Astrocyte of the spinal cord (primary cell): Measurements from ENCODE around the gene PARP3.

Source experiments
- DNase-seq: peaks from one replicate; pipeline ENCODE4 v3.0.0; 2011; ENCODE audit warnings: low read depth, low spot score
- H3K4me3 ChIP-seq: 2 replicates; pipeline ENCODE4 v1.5.1; 2011; ENCODE audit warnings: low read depth, mild to moderate bottlenecking, low read length, moderate library complexity
- in situ Hi-C: cut with HindIII; loops from 2 replicates; pipeline ENCODE4 v1.10.0; 2017; ENCODE audit warnings: low sequenced_read_pairs
- TF ChIP-seq, protein P1 (sequence below): IDR thresholded peaks from 2 replicates; pipeline ENCODE4 v1.5.1; 2012; ENCODE audit warnings: low read depth, mild to moderate bottlenecking, low read length, inconsistent platforms

Gene PARP3

DNA sequence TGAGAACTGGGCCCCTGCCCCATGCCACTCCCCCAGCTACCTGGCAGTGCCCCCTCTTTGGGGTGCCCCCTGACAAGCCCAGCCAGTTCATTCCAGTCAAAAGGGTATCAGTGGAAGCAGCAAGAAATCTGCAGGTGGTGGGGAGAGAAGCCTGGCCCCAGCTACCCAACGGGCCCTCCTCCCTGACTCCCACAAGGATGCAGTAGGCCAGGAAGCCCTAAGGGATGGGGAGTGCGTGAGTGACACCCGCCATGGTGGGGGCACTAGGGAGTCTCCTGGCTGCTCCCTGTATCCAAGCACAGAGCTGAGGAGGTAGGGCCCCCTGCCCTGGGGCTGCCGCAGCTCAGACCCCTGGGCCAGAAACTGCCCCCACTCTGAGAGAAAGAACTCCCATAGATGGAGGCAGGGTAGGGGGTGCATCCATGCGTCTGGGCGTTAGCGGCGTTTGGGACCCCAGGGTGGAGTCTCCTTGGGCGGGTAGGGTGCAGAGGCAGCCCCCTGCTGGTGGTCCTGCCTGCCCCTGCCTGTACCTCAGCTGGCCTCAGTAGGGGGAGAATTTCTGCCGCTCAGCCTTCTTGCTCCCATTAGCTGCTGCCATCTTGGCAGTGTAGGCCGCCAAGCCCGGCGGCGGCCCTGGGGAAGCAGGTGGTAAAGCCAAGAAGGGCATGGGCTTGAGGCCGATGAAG is 15.5 kb downstream of the PARP3 start:
- TF ChIP-seq, protein P1, sequence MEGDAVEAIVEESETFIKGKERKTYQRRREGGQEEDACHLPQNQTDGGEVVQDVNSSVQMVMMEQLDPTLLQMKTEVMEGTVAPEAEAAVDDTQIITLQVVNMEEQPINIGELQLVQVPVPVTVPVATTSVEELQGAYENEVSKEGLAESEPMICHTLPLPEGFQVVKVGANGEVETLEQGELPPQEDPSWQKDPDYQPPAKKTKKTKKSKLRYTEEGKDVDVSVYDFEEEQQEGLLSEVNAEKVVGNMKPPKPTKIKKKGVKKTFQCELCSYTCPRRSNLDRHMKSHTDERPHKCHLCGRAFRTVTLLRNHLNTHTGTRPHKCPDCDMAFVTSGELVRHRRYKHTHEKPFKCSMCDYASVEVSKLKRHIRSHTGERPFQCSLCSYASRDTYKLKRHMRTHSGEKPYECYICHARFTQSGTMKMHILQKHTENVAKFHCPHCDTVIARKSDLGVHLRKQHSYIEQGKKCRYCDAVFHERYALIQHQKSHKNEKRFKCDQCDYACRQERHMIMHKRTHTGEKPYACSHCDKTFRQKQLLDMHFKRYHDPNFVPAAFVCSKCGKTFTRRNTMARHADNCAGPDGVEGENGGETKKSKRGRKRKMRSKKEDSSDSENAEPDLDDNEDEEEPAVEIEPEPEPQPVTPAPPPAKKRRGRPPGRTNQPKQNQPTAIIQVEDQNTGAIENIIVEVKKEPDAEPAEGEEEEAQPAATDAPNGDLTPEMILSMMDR: no peak
- in situ Hi-C loops: no loop called here
- no peak for DNase-seq
- H3K4me3 ChIP-seq: no peak overlapping the region

DNA sequence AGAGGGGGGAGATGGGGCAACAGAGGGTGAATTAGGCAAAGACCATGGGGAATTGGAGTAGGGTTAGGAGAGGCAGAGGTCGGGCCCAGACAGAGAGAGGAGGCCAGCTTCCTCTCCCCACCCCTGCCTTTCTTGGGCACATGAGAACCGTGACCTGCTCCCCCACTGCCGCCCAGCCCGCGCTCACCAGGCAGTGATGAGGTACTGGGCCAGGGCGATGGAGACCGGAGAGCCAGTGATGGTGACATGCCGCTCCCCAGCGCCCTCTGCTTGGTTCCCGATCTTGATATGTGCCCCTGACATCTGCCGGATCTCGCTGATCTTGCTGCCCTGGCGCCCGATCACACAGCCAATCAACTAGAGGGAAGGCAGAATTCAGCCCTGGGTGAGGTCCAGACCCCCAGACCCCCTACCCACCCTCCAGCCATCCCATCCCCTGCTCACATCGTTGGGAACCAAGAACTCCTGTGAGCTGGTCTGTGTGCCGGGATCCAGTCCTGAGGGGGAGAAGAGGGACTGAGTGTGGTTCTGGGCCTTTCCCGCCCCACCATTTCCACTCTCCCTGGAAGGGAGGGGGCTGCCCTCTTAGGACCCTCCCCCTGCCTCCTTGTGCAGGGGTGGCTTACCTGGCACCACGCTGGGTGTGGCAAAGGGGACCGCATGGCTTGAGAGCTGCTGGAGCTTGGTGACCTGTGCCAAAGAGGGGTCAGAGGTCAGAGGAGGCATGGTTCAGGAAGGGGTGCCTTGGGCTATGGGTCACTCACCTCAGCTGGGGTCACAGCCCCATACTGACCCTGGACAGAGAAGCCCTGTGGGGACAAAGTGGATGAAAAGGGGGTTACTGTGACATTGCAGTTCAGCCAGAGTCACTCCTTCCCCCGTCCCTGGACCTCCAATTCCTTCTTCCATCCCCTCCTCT is 16.7 kb downstream of the PARP3 start:
- no peak for DNase-seq
- H3K4me3 ChIP-seq: no peak overlapping the region
- TF ChIP-seq, protein P1: no peak
- in situ Hi-C loops: no loop called here

DNA sequence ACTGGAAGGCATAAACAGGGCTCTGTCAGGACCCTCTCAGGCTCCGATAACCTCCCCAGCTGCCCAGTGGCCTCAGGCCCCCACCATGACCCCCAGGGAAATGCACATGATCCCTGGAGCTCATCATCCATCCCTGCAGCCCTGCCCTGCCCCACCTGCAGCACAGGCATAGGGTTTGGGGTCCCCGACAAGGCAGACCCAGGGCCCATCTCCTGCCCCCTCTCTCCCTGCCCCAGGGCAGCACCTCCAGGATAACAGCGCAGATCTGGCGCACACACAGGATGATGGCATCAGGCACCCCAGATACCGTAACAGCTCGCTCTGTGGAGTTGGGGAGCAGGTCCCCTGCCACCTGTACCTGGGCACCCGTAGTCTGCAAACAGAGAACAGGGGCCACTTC is 17.5 kb downstream of the PARP3 start:
- in situ Hi-C loops: no loop called here
- no peak for DNase-seq
- no peak overlapping the region for H3K4me3 ChIP-seq
- TF ChIP-seq, protein P1: no peak

DNA sequence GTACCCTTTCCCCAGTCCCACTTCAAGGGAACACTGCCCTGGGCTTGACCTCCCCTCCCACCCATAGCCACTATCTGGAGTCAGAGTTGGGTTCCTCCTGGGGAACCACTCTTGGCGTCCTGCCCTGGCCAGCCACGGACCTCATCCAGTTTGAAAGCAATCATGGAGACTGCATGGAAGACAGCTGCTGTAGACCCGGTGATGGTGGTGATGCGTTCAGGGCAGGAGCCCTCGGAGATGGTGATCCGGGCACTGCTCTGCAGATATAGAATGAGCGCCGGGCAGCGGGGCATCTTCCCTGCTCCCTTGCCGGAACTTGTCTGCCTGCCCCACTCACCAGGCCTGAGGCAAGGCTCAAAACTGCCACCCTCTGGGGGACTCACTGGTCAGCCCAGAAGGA is 18.2 kb downstream of the PARP3 start:
- DNase-seq: no peak
- in situ Hi-C loops: no loop called here
- no peak overlapping the region for H3K4me3 ChIP-seq
- TF ChIP-seq, protein P1: no peak

DNA sequence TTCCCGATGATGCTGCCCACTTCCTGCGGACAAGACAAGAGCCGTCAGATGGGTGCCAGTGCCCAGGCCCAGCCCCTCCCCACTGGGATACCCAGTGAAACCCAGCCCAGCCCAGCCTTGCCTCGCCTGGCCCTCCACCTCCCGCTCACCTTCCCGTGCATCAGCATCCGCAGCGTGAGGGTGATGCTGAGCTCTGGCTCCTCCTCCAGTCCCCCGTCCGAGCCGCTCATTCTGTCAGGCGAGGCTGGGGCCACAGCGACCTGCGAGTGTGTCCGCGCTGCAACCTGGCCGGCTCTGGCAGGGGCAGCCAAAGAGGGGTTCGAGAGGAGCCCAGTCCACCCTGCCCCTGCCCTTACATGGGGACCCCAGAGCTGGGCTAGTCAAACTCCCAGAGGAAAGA is 18.8 kb downstream of the PARP3 start:
- TF ChIP-seq, protein P1: no peak
- in situ Hi-C loops: no loop called here
- no peak overlapping the region for H3K4me3 ChIP-seq
- no peak for DNase-seq

DNA sequence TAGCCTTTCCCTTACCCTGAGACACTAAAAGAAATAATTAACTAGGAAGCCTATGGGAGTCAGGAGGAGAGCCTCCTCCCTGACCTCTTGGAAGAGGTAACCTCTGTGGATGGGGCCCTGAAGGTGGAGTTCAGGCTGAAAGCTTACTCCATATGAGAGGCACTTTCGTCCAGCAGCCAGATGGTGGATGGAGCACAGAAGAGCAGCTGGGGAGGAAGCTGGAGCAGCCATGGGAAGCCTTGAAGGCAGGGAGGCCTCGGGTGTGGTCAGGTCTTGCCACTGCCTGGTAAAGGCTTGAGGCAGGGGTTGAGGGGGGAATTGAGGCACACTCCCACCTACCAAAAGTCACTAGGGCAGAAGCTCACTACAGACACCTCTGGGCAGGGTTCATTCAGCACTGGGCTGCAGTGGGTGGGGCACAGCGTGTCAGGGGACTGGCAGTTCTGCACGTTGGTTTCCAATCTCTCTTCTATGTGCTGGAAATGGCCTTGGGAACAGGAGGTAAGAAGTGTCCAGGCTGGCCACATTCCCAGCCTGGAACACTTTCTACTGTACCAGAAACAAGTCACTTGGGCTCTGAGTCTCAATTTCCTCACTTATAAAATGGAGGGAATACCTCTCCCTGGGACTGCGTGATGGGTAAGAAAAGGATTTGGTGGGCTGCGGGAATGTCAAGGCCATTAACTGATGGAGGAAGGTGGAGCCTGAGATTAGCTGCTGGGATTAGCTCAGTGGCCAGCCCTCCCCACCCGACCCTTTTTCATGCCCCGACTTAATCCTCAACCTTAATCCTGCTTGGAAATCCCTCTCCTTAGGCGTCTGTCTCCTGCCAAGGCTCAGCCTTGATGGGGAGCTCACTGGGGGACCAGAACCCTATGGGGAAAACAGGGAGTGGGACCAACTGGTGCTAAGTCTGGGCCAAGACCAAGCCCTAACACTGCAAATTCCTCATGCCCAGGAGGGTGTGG is 19.7 kb downstream of the PARP3 start:
- DNase-seq: no peak
- H3K4me3 ChIP-seq: no peak overlapping the region
- TF ChIP-seq, protein P1: no peak
- in situ Hi-C loops: no loop called here
